NCI-H1436 treated with DMSO at 0.1 percent for 48 hours (cell line): ENCODE measurements around the gene TRERF1.

Source experiments
- DNase-seq: peaks from one replicate; lab custom pipeline; 2025; lab: John Stamatoyannopoulos, UW

The TRERF1 gene

GRCh38 chr6:42271834-42272805, 179.6 kb downstream of the TRERF1 start:
- DNase-seq: no peak

- DNase-seq: no peak
Observed at GRCh38 chr6:42269974-42270510, 181.7 kb downstream of the TRERF1 start.

GRCh38 chr6:42269553-42269952, 182.2 kb downstream of the TRERF1 start:
- DNase-seq: no peak

- DNase-seq: no peak
Observed at GRCh38 chr6:42268835-42269204, 182.9 kb downstream of the TRERF1 start.

- DNase-seq: no peak
Observed at GRCh38 chr6:42268016-42268834, 183.5 kb downstream of the TRERF1 start.

- DNase-seq: no peak
Observed at GRCh38 chr6:42266538-42266937, 185.2 kb downstream of the TRERF1 start.

- no peak for DNase-seq
Observed at GRCh38 chr6:42264852-42265390, 186.8 kb downstream of the TRERF1 start.

- no peak for DNase-seq
Observed at GRCh38 chr6:42264162-42264851, 187.4 kb downstream of the TRERF1 start.

- no peak for DNase-seq
Observed at GRCh38 chr6:42263165-42263728, 188.5 kb downstream of the TRERF1 start.

GRCh38 chr6:42260972-42261371, 190.8 kb downstream of the TRERF1 start:
- DNase-seq: no peak

GRCh38 chr6:42260396-42260888, 191.3 kb downstream of the TRERF1 start:
- DNase-seq: no peak

- DNase-seq: no peak
Observed at GRCh38 chr6:42259841-42260395, 191.8 kb downstream of the TRERF1 start.

- DNase-seq: no peak
Observed at GRCh38 chr6:42259286-42259685, 192.4 kb downstream of the TRERF1 start.

- no peak for DNase-seq
Observed at GRCh38 chr6:42257614-42258013, 194.1 kb downstream of the TRERF1 start.

GRCh38 chr6:42257063-42257462, 194.7 kb downstream of the TRERF1 start:
- DNase-seq: no peak

GRCh38 chr6:42255050-42255449, 196.7 kb downstream of the TRERF1 start:
- DNase-seq: no peak

GRCh38 chr6:42254505-42254904, 197.2 kb downstream of the TRERF1 start:
- DNase-seq: no peak

GRCh38 chr6:42251911-42252637, 199.7 kb downstream of the TRERF1 start:
- DNase-seq: no peak

GRCh38 chr6:42251500-42251899, 200.2 kb downstream of the TRERF1 start:
- no peak for DNase-seq

GRCh38 chr6:42250274-42250931, 201.3 kb downstream of the TRERF1 start:
- DNase-seq: no peak
